ENCODE measurements around the gene FAM241A. TPM values are rescaled to one million over a fixed set of nuclear protein-coding genes. Genes with fewer than 3 reads are reported as not detected.

FAM241A gene
- total and polyA plus RNA-seq, 9 of the 15 experiments (the other 6 are each of a cell fraction or from before 2014, with no cell fraction given): 2.3 to 8.5 (median 5.3) TPM

- TF ChIP-seq ZNF239 (CRISPR knock-in tag; IDR thresholded peaks at IDR 0.05) (no peak), HDAC8 (tag; IDR thresholded peaks at IDR 0.05) (no peak), ZFP1 (CRISPR knock-in tag; IDR thresholded peaks at IDR 0.05) (no peak), SAP30 (IDR thresholded peaks at IDR 0.05; ENCODE audit: borderline replicate concordance, insufficient read depth, low read depth, low read length, poor library complexity, severe bottlenecking) (peak; percentile 82), DDX20 (tag; IDR thresholded peaks at IDR 0.05; ENCODE audit: low read depth) (no peak), ZNF584 (CRISPR knock-in tag; IDR thresholded peaks at IDR 0.05; ENCODE audit: low read depth) (no peak), ZNF76 (CRISPR knock-in tag; IDR thresholded peaks at IDR 0.05; ENCODE audit: borderline replicate concordance) (no peak), HMG20A (CRISPR knock-in tag; conservative IDR thresholded peaks at IDR 0.05) (no peak), CEBPG (CRISPR knock-in tag; IDR thresholded peaks at IDR 0.05) (peak; percentile 59; the same call in 1 of the 2 replicates), CEBPG (tag; conservative IDR thresholded peaks at IDR 0.05 in 1 of 2, IDR thresholded peaks at IDR 0.05 in 1 of 2) (peak; percentile 90 to 97), MTA2 (IDR thresholded peaks at IDR 0.05; ENCODE audit: low read depth) (no peak), NCOA2 (IDR thresholded peaks at IDR 0.05; ENCODE audit: partially characterized antibody in 2 of 2) (no peak), NUFIP1 (IDR thresholded peaks at IDR 0.05; ENCODE audit: partially characterized antibody) (no peak), BHLHE40 (IDR thresholded peaks at IDR 0.05; ENCODE audit: low read length) (no peak), ZNF445 (CRISPR knock-in tag; IDR thresholded peaks at IDR 0.05; ENCODE audit: low read depth) (no peak), RBM14 (IDR thresholded peaks at IDR 0.05; ENCODE audit: borderline replicate concordance, insufficient read depth, low read depth, low read length) (no peak), HCFC1 (IDR thresholded peaks at IDR 0.05; ENCODE audit: low read depth, low read length) (no peak), SMARCC2 (IDR thresholded peaks at IDR 0.05; ENCODE audit: low read depth) (no peak), ZFX (CRISPR knock-in tag; IDR thresholded peaks at IDR 0.05) (no peak; the same call in 1 of the 2 replicates), ARHGAP35 (IDR thresholded peaks at IDR 0.05; ENCODE audit: partially characterized antibody) (no peak), UBTF (IDR thresholded peaks at IDR 0.05; ENCODE audit: borderline replicate concordance in 1 of 2, low read depth in 2 of 2, low read length in 2 of 2) (0 out of 4 replicates have a peak, but pooled peaks of 1 of the 2 experiments have one; percentile 1), MAFF (IDR thresholded peaks at IDR 0.05; ENCODE audit: low read length) (no peak), ZNF324 (CRISPR knock-in tag; IDR thresholded peaks at IDR 0.05) (no peak)
- TF ChIP-seq, protein P1, sequence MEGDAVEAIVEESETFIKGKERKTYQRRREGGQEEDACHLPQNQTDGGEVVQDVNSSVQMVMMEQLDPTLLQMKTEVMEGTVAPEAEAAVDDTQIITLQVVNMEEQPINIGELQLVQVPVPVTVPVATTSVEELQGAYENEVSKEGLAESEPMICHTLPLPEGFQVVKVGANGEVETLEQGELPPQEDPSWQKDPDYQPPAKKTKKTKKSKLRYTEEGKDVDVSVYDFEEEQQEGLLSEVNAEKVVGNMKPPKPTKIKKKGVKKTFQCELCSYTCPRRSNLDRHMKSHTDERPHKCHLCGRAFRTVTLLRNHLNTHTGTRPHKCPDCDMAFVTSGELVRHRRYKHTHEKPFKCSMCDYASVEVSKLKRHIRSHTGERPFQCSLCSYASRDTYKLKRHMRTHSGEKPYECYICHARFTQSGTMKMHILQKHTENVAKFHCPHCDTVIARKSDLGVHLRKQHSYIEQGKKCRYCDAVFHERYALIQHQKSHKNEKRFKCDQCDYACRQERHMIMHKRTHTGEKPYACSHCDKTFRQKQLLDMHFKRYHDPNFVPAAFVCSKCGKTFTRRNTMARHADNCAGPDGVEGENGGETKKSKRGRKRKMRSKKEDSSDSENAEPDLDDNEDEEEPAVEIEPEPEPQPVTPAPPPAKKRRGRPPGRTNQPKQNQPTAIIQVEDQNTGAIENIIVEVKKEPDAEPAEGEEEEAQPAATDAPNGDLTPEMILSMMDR (IDR thresholded peaks at IDR 0.05 in 2 of 3, conservative IDR thresholded peaks at IDR 0.05 in 1 of 3; ENCODE audit: insufficient read depth in 2 of 3, low read depth in 1 of 3, low read length in 3 of 3): peak in 1 of 3 experiments; percentile 1; a peak in 1 of 6 replicates
These were observed 692 bp downstream of the FAM241A start (continued) for GRCh38 chr4:112145790-112146501.

Data from K562 (cell line).